NCI-H510A (cell line): ENCODE data around the gene PIM1.

Experiments
- DNase-seq: peaks from one replicate; lab custom pipeline; 2025; lab: John Stamatoyannopoulos, UW

Gene PIM1

DNA sequence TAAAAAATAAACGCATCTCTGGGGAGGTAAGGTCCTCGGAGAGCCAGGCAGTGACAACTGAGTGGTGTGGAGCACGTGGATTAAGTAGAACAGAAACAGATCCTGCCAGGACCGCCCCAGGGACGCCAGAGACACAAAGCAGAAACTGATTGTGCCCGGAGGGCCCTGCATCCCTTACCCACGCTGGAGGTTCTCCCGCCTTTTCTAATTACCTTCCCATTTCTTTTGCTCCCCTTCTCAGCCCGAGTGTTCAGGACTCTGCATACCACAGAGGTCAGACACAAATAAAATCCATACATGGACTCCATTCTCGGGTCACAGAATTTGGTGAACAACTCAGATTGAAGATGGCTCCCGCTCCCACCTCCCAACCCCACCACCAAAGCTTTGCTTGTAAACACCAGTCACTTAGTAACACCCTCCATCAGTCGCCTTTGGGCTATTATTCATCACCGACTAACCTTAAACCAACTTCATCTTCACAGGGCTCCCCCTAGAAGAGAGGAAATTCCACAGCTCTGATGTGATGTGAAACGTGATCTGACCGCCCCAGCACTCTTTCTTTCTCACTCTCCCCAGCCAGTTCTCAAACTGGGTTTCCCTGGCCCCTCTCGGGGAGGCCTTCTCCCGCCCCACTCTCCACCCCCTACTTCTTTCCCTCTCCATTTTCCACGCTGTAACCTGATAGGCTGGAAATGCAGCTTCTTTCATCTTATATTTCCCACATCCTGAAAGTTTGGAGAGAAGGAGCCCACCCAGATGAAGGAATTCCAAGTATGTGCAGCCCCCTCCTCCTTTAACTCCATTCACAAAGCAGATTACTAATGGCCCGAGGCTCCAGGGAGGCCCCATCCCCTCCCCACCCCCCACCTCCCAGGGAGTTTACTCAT lies 32.5 kb upstream of the PIM1 start:
- peak; percentile 4 for DNase-seq

GRCh38 chr6:37138856-37139229 lies 31.1 kb upstream of the PIM1 start:
- no peak for DNase-seq

- no peak for DNase-seq
Measured at GRCh38 chr6:37139230-37139962, 30.6 kb upstream of the PIM1 start.

DNA sequence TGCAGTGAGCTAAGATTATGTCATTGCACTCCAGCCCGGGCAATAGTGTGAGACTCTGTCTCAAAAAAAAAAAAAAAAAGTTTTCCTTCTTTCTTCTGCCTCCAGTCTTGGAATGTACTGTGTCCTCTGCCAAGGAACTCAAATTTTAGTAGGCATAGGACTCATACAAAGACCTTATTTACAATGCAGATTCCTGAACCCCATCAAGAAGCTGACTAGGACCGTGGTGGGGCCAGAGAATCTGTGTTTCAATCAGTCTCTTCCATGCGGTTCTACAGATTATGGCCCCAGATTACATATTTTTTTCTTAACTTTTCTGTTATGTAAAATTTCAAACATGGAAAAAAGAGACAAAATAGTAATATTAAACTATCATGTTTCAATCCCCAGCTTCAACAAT lies 29.8 kb upstream of the PIM1 start:
- no peak for DNase-seq

GRCh38 chr6:37141281-37142049 lies 28.5 kb upstream of the PIM1 start:
- DNase-seq, result no peak

GRCh38 chr6:37142050-37142614 lies 27.8 kb upstream of the PIM1 start:
- no peak for DNase-seq

DNA sequence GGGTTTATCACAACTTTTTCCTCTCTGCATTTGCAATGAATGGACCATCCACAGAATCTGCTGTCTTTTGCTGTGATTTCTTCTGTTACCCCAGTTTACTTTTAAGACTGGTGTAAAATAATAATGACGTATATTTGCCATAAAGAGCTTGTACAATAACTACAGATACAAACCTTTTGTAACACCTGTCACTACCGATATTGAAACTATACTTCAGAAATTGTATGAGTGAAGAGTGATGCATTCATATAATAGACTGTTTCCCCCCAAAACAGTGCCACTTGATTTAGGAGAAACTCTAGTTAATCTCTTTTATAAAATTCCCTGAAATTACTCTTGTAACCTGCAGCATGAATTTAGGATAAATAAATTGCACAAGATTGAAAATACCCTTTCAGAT lies 26.4 kb upstream of the PIM1 start:
- no peak for DNase-seq

DNA sequence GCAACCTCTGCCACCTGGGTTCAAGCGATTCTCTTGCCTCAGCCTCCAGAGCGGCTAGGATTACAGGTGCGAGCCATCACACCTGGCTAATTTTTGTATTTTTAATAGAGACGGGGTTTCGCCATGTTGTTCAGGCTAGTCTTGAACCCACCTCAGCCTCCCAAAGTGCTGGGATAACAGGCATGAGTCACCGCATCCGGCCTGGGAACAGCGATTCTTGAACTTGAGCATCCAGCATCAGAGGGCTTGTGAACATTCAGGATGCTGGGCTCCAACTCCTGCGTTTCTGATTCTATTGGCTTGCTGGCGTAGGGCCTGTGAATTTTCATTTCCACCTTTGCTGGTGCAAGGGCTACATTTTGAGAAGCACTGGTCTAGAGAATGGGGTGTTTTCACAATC lies 24.5 kb upstream of the PIM1 start:
- DNase-seq, result no peak

GRCh38 chr6:37146735-37147157 lies 23.2 kb upstream of the PIM1 start:
- no peak for DNase-seq

- no peak for DNase-seq
Measured at GRCh38 chr6:37149745-37150144, 20.2 kb upstream of the PIM1 start.

DNA sequence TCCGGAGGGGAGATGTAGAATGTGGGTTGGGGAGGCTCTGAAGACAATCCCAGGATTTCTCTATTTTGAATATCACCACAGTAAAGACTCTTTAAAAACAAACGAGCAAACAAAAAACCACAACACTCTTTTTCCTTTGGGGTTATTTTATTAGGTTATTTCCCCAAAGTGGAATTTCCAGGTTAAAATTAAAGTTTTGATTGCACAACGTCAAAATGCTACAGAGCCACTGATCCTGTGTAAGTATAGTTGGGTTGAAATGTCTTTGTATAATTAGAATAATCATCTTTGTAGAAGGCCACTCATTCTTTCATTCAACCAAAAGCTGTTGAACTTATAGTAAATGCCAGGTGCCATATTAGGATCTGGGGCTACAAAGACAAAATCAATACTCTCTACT lies 19.6 kb upstream of the PIM1 start:
- DNase-seq, result no peak

GRCh38 chr6:37155394-37156312 lies 14.3 kb upstream of the PIM1 start:
- DNase-seq, result no peak

GRCh38 chr6:37158508-37158907 lies 11.4 kb upstream of the PIM1 start:
- DNase-seq, result no peak

- no peak for DNase-seq
Measured at GRCh38 chr6:37160922-37161778, 8.8 kb upstream of the PIM1 start.

DNA sequence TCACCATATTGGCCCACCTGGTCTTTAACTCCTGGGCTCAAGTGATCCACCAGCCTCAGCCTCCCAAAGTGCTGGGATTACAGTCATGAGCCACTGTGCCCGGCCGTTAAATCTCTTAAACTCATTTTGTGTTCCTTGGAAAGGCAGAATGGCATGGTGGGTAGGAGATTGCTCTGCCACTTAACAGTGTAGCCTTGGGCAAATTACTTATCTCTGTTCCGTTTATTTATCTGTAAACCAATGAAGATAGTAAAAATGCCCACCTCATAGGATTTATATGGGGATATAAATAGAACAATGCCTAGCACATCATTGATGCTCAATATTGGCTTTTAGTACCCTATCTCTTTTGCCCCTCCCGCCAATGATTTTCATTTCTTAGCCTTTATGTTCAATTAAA lies 7.2 kb upstream of the PIM1 start:
- DNase-seq, result no peak

GRCh38 chr6:37168163-37168758 lies 1.7 kb upstream of the PIM1 start:
- DNase-seq, result peak; percentile 4

DNA sequence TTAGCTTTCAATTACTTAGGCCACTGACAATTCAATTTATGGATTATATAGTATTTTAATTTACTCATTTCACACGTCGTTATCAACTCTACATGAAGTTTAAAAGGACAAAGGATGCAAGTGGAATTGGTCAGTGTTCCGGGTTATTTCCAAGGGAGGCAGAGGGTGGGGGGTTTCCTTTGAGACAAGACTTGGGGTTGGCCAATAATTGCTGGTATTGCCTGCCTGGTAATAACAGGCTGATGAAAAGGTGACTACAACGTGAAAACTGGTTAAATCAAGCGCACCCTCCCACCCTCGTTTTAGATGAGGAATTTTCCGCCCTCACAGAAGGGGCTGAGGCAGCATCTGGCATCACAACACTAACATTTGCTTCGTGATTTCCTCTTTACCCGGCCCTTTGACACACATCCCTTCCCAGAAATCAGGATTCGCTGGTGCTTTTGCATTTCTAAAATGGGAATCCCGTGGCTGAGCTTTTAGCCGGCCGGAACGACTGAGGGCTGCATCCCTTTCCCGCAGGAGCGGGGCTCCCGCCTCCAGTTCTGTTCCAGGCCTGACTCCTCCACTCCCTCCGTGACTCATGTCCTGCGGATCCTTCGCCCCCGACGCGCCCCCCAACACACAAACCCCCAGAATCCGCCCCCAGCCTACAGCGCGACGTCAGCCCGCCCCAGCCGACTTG lies 999 bp upstream of the PIM1 start:
- DNase-seq, result peak; percentile 56

DNA sequence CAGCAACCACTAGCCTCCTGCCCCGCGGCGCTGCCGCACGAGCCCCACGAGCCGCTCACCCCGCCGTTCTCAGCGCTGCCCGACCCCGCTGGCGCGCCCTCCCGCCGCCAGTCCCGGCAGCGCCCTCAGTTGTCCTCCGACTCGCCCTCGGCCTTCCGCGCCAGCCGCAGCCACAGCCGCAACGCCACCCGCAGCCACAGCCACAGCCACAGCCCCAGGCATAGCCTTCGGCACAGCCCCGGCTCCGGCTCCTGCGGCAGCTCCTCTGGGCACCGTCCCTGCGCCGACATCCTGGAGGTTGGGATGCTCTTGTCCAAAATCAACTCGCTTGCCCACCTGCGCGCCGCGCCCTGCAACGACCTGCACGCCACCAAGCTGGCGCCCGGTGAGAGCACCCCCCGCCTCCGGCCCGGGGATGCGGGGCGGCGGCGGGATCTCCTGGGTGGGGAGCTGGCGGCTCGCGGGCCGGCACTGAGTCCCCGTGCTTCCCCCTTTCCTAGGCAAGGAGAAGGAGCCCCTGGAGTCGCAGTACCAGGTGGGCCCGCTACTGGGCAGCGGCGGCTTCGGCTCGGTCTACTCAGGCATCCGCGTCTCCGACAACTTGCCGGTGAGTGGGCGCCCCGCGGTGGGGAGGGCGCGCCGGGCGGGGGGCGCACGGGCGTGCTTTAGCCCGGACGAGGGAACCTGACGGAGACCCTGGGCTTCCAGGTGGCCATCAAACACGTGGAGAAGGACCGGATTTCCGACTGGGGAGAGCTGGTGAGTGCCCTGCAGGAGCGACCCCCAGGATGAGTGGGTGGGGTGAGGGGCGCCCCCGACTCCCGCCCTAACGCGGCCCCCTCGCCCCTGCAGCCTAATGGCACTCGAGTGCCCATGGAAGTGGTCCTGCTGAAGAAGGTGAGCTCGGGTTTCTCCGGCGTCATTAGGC lies 585 bp downstream of the PIM1 start:
- DNase-seq, result peak; percentile 35
